GM20000 (cell line): ENCODE data around the gene COX4I1.

Experiments used
- DNase-seq: peaks from one replicate; pipeline ENCODE4 v3.0.0; 2012; ENCODE audit warnings: low spot score
- CTCF ChIP-seq: IDR thresholded peaks from 2 replicates; pipeline ENCODE4 v1.5.1; 2012; ENCODE audit warnings: mild to moderate bottlenecking, control low read depth; ENCODE audit errors: extremely low read depth, missing control alignments

Gene COX4I1

GRCh38 chr16:85752511-85753420 lies 46.7 kb upstream of the COX4I1 start:
- TF ChIP-seq CTCF, result no peak
- DNase-seq, result no peak

GRCh38 chr16:85753559-85753958 lies 45.9 kb upstream of the COX4I1 start:
- TF ChIP-seq CTCF, result no peak
- no peak for DNase-seq

GRCh38 chr16:85753976-85754375 lies 45.5 kb upstream of the COX4I1 start:
- no peak for DNase-seq
- no peak for TF ChIP-seq CTCF

GRCh38 chr16:85754413-85754812 lies 45.1 kb upstream of the COX4I1 start:
- no peak for TF ChIP-seq CTCF
- DNase-seq, result no peak

GRCh38 chr16:85755929-85756768 lies 43.3 kb upstream of the COX4I1 start:
- DNase-seq, result peak; percentile 81
- no peak for TF ChIP-seq CTCF

- DNase-seq, result peak; percentile 58
- no peak for TF ChIP-seq CTCF
These were observed 42.1 kb upstream of the COX4I1 start for GRCh38 chr16:85757341-85757822.

- TF ChIP-seq CTCF, result no peak
- no peak for DNase-seq
These were observed 40.4 kb upstream of the COX4I1 start for GRCh38 chr16:85759136-85759535.
